ENCODE results near the gene HERC5. TPM values are rescaled to one million over a fixed set of nuclear protein-coding genes. Genes with fewer than 3 reads are reported as not detected.

Gene HERC5
- total and polyA plus RNA-seq, 2 donors (not counting 1 experiment from before 2014, with no cell fraction given): 0.23 to 3.3 TPM

- peak overlapping the region; percentile 28 for H2AFZ ChIP-seq (ENCODE audit: low read length)
- H3K27ac ChIP-seq (ENCODE audit: insufficient read depth, low read length): no peak overlapping the region
- H3K79me2 ChIP-seq (ENCODE audit: control insufficient read depth, insufficient read depth, low read length): peaks cover 5% of the 10 kb centered on the region
These were observed 71.9 kb downstream of the HERC5 start for GRCh38 chr4:88528861-88529260.

GRCh38 chr4:88531549-88531948 is 74.6 kb downstream of the HERC5 start:
- peak in 1 of 2 donors; percentile 8 for DNase-seq (ENCODE audit: low read depth in 2 of 2)
- Histone ChIP-seq H3K27ac (ENCODE audit: insufficient read depth, low read length) (no peak overlapping the region), H3K79me2 (ENCODE audit: control insufficient read depth, insufficient read depth, low read length) (peaks cover 3% of the 10 kb centered on the region), H3K27me3 (ENCODE audit: control insufficient read depth, insufficient read depth, low read length) (no peaks in the 10 kb centered on the region), H3K9me3 (ENCODE audit: control insufficient read depth, insufficient read depth, low read depth, low read length) (no peaks in the 10 kb centered on the region), H3K4me1 (ENCODE audit: control insufficient read depth, extremely low read depth, insufficient read depth, low read length) (peaks cover 12% of the 10 kb centered on the region), H3K4me2 (ENCODE audit: extremely low read depth, insufficient read depth, low read length) (peak overlapping the region; percentile 18), H4K20me1 (ENCODE audit: control insufficient read depth, extremely low read depth, insufficient read depth, low read length) (no peaks in the 10 kb centered on the region), H3K4me3 (replicated peaks in 1 of 4; ENCODE audit: control extremely low read depth in 1 of 4, insufficient read depth in 1 of 4, low read depth in 3 of 4, low read length in 4 of 4) (no peak overlapping the region), H3K36me3 (ENCODE audit: control insufficient read depth, insufficient read depth, low read length) (no peaks in the 10 kb centered on the region), H3K9ac (ENCODE audit: insufficient read depth, low read length) (no peak overlapping the region), H2AFZ (ENCODE audit: low read length) (peak overlapping the region; percentile 65)
- TF ChIP-seq EZH2 (IDR thresholded peaks at IDR 0.05; ENCODE audit: low read length, missing control alignments): no peak
- TF ChIP-seq CTCF (conservative IDR thresholded peaks at IDR 0.05 in 1 of 2, IDR thresholded peaks at IDR 0.05 in 1 of 2; ENCODE audit: low read depth in 1 of 2, low read length in 2 of 2): no peak

More at GRCh38 chr4:88528861-88529260, 71.9 kb downstream of the HERC5 start:
- no peaks in the 10 kb centered on the region for H3K9me3 ChIP-seq (ENCODE audit: control insufficient read depth, insufficient read depth, low read depth, low read length)
- no peaks in the 10 kb centered on the region for H3K27me3 ChIP-seq (ENCODE audit: control insufficient read depth, insufficient read depth, low read length)
- no peaks in the 10 kb centered on the region for H4K20me1 ChIP-seq (ENCODE audit: control insufficient read depth, extremely low read depth, insufficient read depth, low read length)
- no peaks in the 10 kb centered on the region for H3K36me3 ChIP-seq (ENCODE audit: control insufficient read depth, insufficient read depth, low read length)
- no peak overlapping the region for H3K4me3 ChIP-seq (replicated peaks in 1 of 4; ENCODE audit: control extremely low read depth in 1 of 4, insufficient read depth in 1 of 4, low read depth in 3 of 4, low read length in 4 of 4)
- no peak overlapping the region for H3K4me2 ChIP-seq (ENCODE audit: extremely low read depth, insufficient read depth, low read length)
- DNase-seq (ENCODE audit: low read depth in 2 of 2): peak in 1 of 2 donors; percentile 42
- TF ChIP-seq CTCF (conservative IDR thresholded peaks at IDR 0.05 in 1 of 2, IDR thresholded peaks at IDR 0.05 in 1 of 2; ENCODE audit: low read depth in 1 of 2, low read length in 2 of 2) (no peak), EZH2 (IDR thresholded peaks at IDR 0.05; ENCODE audit: low read length, missing control alignments) (no peak)
- H3K4me1 ChIP-seq (ENCODE audit: control insufficient read depth, extremely low read depth, insufficient read depth, low read length): peaks cover 14% of the 10 kb centered on the region
- no peak overlapping the region for H3K9ac ChIP-seq (ENCODE audit: insufficient read depth, low read length)

GRCh38 chr4:88533088-88533790 is 76.3 kb downstream of the HERC5 start:
- Histone ChIP-seq H4K20me1 (ENCODE audit: control insufficient read depth, extremely low read depth, insufficient read depth, low read length) (no peaks in the 10 kb centered on the region), H3K4me3 (replicated peaks in 1 of 4; ENCODE audit: control extremely low read depth in 1 of 4, insufficient read depth in 1 of 4, low read depth in 3 of 4, low read length in 4 of 4) (peak overlapping the region in 1 of 4 experiments; percentile 15), H3K27me3 (ENCODE audit: control insufficient read depth, insufficient read depth, low read length) (no peaks in the 10 kb centered on the region), H2AFZ (ENCODE audit: low read length) (no peak overlapping the region), H3K9ac (ENCODE audit: insufficient read depth, low read length) (no peak overlapping the region), H3K79me2 (ENCODE audit: control insufficient read depth, insufficient read depth, low read length) (peaks cover 3% of the 10 kb centered on the region), H3K27ac (ENCODE audit: insufficient read depth, low read length) (peak overlapping the region; percentile 95), H3K36me3 (ENCODE audit: control insufficient read depth, insufficient read depth, low read length) (no peaks in the 10 kb centered on the region), H3K9me3 (ENCODE audit: control insufficient read depth, insufficient read depth, low read depth, low read length) (no peaks in the 10 kb centered on the region), H3K4me1 (ENCODE audit: control insufficient read depth, extremely low read depth, insufficient read depth, low read length) (peaks cover 12% of the 10 kb centered on the region), H3K4me2 (ENCODE audit: extremely low read depth, insufficient read depth, low read length) (no peak overlapping the region)
- TF ChIP-seq EZH2 (IDR thresholded peaks at IDR 0.05; ENCODE audit: low read length, missing control alignments) (no peak), CTCF (conservative IDR thresholded peaks at IDR 0.05 in 1 of 2, IDR thresholded peaks at IDR 0.05 in 1 of 2; ENCODE audit: low read depth in 1 of 2, low read length in 2 of 2) (no peak)
- DNase-seq (ENCODE audit: low read depth in 2 of 2): peak; percentile 50 to 79
